Kidney tubule cell (primary cell): Measurements from ENCODE around the gene TMEM247.
"Not testable (repeated sequence)": the region's sequence is repeated elsewhere in the genome, so short reads cannot be mapped to it uniquely, and the experiment has no call there.

Source experiments
- DNase-seq: peaks from one replicate; pipeline ENCODE4 v3.0.0-alpha.2; 2018; ENCODE audit warnings: low spot score

TMEM247 gene

DNA sequence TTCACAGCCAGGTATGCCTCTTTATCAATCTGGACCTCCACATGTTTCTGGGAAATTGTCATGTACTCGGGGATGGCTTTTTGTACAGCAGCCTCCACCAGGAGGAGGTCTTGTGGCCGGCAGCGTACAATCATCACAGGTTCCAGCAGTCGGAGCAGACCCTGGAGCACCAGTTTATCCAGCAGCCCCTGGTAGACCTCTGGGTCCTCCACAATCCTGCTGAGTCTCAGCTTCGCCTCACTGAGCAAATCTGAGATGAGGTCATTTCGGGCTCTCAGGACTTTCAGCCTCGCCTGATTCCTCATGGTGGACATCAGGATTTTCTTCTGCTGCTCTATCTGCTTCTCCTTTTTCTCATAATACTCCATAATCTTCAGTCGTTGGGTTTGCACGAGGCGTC is 32.8 kb downstream of the TMEM247 start:
- no peak for DNase-seq

- no peak for DNase-seq
Observed at GRCh38 chr2:46514738-46515137, 35.4 kb downstream of the TMEM247 start.

GRCh38 chr2:46517485-46517884 is 38.1 kb downstream of the TMEM247 start:
- DNase-seq = no peak

- no peak for DNase-seq
Observed at GRCh38 chr2:46518861-46519260, 39.5 kb downstream of the TMEM247 start.

GRCh38 chr2:46519265-46519664 is 39.9 kb downstream of the TMEM247 start:
- DNase-seq = no peak

DNA sequence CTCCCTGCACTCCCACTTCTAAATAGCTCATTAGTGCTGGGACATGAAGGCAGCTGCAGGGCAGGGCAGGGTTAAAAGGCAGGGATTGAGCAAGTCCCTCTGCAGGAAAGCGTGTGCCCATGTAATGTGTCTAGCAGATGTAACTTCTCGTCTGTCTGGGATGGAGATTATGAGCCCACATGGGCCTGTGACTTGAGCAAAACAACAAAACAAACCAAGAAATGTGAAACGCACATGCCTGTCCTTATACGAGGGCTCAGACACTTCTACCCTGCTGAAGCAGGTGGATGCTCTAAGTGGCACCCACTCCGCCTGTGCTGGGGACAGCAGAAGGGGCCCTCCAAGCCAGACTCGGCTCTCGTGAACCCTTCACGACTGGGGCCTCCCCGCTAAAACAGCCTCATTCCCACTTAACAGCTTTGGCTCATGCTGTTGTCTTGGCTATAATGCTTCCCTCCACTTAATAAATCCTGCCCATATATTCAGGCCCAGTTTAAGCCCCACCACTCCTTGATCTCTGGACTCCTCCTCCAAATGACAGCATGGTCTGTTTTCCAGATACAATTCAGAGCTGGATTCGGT is 40.9 kb downstream of the TMEM247 start:
- DNase-seq = no peak

DNA sequence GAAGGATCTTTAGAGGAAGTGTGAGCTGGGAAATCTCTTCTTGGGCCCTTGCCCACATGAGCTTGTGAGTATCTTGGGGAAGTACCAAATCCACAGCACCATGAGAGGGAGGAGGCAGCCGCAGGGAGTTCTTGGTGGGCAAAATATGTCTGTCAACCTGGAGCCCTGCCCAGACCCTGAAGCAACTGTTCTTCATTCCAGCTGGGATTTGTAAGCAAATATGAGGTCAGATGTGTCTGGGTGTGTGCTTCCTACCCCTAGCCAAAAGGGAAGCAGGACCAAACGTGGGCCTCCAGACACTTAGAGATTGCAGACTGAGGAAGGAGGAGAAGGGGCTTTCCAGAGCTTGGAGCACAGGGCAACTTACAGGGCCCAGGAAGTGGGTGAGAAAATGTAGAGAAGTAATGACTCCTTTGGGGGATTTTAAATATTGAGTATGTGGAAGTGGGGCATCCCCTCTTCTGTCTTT is 41.9 kb downstream of the TMEM247 start:
- peak; percentile 51 for DNase-seq

GRCh38 chr2:46522385-46522784 is 43.0 kb downstream of the TMEM247 start:
- DNase-seq = not testable (repeated sequence)

DNA sequence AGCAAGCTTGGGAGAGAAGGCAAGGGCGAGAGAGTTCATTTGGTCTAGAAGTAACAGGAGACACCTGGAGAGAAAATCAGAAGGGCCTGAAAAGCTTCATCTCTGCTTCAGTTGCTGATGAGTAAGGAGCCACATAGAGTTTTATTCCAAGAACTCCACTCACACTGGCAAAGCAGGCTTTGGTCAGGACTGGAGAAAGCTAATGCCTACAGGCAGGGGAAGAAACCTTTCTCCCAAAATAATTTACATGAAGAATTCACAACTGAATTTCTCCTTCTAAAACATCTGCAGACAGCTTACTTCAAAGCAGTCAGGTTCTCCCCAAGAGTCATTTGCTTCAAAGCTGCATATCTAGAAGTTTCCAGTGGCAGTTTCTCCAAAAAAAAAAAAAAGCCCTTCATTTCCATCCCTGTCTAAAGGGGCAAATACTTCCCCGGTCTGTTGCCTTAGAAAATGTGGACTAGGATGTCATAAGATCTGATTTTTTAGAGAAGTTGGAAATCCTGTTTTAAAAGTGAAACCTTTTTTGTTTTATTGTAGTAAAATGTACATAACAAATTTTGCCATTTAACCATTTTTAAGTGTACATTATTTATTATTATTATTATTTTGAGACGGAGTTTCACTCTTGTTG is 46.3 kb downstream of the TMEM247 start:
- DNase-seq = no peak

DNA sequence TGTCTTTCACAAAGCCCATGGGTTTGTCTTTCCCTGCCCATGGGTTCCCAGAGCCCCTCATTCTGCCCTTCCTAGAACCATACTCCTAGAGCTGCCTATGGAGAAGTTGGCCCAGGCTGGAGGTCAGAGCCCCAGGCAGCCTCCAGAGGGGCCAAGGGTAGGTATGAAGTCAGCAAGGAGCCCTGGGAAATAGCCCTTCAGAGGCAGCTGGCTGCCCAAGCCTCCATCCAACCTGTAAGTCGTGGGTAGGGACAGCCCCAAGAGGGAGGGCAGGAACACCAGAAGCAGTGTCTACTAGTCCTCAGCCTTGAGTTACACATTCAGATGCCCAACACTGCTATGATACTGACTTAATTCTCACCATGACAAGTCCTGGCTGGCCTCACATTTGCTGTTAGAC is 49.5 kb downstream of the TMEM247 start:
- no peak for DNase-seq

DNA sequence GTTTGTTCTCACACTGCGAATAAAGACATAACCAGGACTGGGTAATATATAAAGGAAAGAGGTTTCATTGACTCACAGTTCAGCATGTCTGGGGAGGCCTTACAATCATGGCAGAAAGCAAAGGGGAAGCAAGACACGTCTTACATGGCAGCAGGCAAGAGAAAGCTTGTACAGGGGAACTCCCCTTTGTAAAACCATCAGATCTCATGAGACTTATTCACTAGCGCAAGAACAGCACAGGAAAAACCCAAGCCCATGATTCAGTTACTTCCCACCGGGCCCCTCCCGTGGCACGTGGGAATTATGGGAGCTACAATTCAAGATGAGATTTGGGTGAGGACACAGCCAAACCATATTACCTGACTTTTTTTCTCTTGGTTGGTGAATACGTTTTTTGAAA is 51.3 kb downstream of the TMEM247 start:
- no peak for DNase-seq

- DNase-seq = no peak
Observed at GRCh38 chr2:46531863-46532262, 52.5 kb downstream of the TMEM247 start.
